GM12891 (cell line): ENCODE data around the gene CNTN5.

Experiments
- POLR2A ChIP-seq: IDR thresholded peaks from 2 replicates; pipeline ENCODE4 v1.6.1; 2011; ENCODE audit warnings: low read depth, low read length, control low read depth
- POLR2AphosphoS5 ChIP-seq: IDR thresholded peaks from 2 replicates; pipeline ENCODE4 v1.6.1; 2011; ENCODE audit warnings: low read depth, low read length, control low read depth
- POU2F2 ChIP-seq: IDR thresholded peaks from 2 replicates; pipeline ENCODE4 v1.6.1; 2011; ENCODE audit warnings: low read depth, mild to moderate bottlenecking, control low read depth, low read length, moderate library complexity
- TAF1 ChIP-seq: IDR thresholded peaks from 2 replicates; pipeline ENCODE4 v1.6.1; 2011; ENCODE audit warnings: low read depth, low read length, control low read depth

- no peak for TF ChIP-seq POLR2AphosphoS5
- TF ChIP-seq POLR2A, result no peak
- TF ChIP-seq TAF1, result no peak
- TF ChIP-seq POU2F2, result no peak
These were observed 617.4 kb downstream of the CNTN5 start for GRCh38 chr11:99638073-99638553.
